GM12878 (cell line): ENCODE data around the gene DCAF15. TPM values are rescaled to one million over a fixed set of nuclear protein-coding genes. Genes with fewer than 3 reads are reported as not detected.

Source experiments
- ATAC-seq: fragments of 200-7000 bp; cut with Tn5 transposase; 3 replicates; pipeline ENCODE4 v1.9.1; 2020; ENCODE audit warnings: mild to moderate bottlenecking, moderate library complexity
- BruUV-seq: library from RNA; stranded (reverse); fragments of 400-500 nt; replicated peaks from 2 replicates; lab custom pipeline; 2021; lab: Mats Ljungman, UMichigan
- CTCF ChIA-PET: fragments of 300-600 bp; sonication (Branson Sonifier 250); formaldehyde crosslinking; extraction: SDS; loops from one replicate; lab custom pipeline; 2021; ENCODE audit warnings: inconsistent platforms; lab: Yijun Ruan, JAX
- POLR2A ChIA-PET: fragments of 350-600 bp; formaldehyde crosslinking; extraction: SDS; loops from one replicate; lab custom pipeline; 2021; ENCODE audit warnings: inconsistent platforms; lab: Charles Lee
- RAD21 ChIA-PET: fragments of 300-600 bp; sonication (Branson Sonifier 250); formaldehyde crosslinking; loops from one replicate; lab custom pipeline; 2023; ENCODE audit warnings: antibody characterized with exemption; ENCODE audit not compliant: unreplicated experiment; lab: Charles Lee
- SMC1A ChIA-PET: fragments of 300-600 bp; sonication (Branson Sonifier 250); formaldehyde crosslinking; loops from one replicate; lab custom pipeline; 2023; ENCODE audit not compliant: unreplicated experiment, uncharacterized antibody; lab: Charles Lee
- DNase-seq: peaks from one replicate; pipeline ENCODE4 v3.0.0-alpha.2; 2011; ENCODE audit warnings: low read depth, low spot score
- FAIRE-seq: peaks from 3 replicates; lab custom pipeline; 2011; peaks lifted over from hg19 to GRCh38; lab: Jason Lieb, UNC
- H2AFZ ChIP-seq: 2 replicates; pipeline ENCODE4 v1.6.0; 2011; ENCODE audit warnings: low read depth, low read length, control low read depth; ENCODE audit not compliant: control insufficient read depth
- H3K27ac ChIP-seq: 2 replicates; pipeline ENCODE4 v1.5.1; 2011; ENCODE audit warnings: control low read depth; ENCODE audit not compliant: control insufficient read depth, insufficient read depth
- H3K27me3 ChIP-seq, 2 experiments: replicated peaks in 1 of 2; 2 replicates each; pipeline versions ENCODE4 v1.6.0 to v1.6.1; 2011; ENCODE audit warnings: low read length in 1 of 2; ENCODE audit not compliant: control insufficient read depth in 2 of 2, insufficient read depth in 2 of 2
- H3K36me3 ChIP-seq, 2 experiments: 2 replicates each; pipeline ENCODE4 v1.5.1; 2011; ENCODE audit warnings: low read length in 1 of 2; ENCODE audit not compliant: control insufficient read depth in 2 of 2, insufficient read depth in 2 of 2
- H3K4me1 ChIP-seq: 2 replicates; pipeline ENCODE4 v1.6.1; 2011; ENCODE audit warnings: mild to moderate bottlenecking, low read length, moderate library complexity, mixed read lengths; ENCODE audit not compliant: control insufficient read depth, insufficient read depth
- H3K4me2 ChIP-seq: 2 replicates; pipeline ENCODE4 v1.6.0; 2011; ENCODE audit warnings: control low read depth; ENCODE audit not compliant: control insufficient read depth, insufficient read depth
- H3K4me3 ChIP-seq: fragments of 200-600 bp; sonication (generic); 2 replicates; pipeline ENCODE4 v1.5.1; 2016
- H3K79me2 ChIP-seq: 2 replicates; pipeline ENCODE4 v1.6.0; 2011; ENCODE audit warnings: low read length; ENCODE audit not compliant: control insufficient read depth, insufficient read depth
- H3K9ac ChIP-seq: 2 replicates; pipeline ENCODE4 v1.8.0; 2011; ENCODE audit warnings: low read length, control low read depth, mixed read lengths; ENCODE audit not compliant: control insufficient read depth, insufficient read depth
- H3K9me3 ChIP-seq: replicated peaks from 3 replicates; pipeline ENCODE4 v1.5.1; 2011; ENCODE audit warnings: mild to moderate bottlenecking, low read length; ENCODE audit not compliant: control insufficient read depth, insufficient read depth
- H4K20me1 ChIP-seq: 2 replicates; pipeline ENCODE4 v1.6.0; 2011; ENCODE audit not compliant: control insufficient read depth, insufficient read depth
- ASH2L ChIP-seq: fragments of 300-600, 200-600 bp; sonication (generic); IDR thresholded peaks from 2 replicates; pipeline ENCODE4 v1.6.1; 2017; ENCODE audit warnings: low read depth, mild to moderate bottlenecking, borderline replicate concordance
- ATF7 ChIP-seq: fragments of 450-650 bp; IDR thresholded peaks from 2 replicates; pipeline ENCODE4 v1.6.1; 2016; ENCODE audit warnings: low read depth, mild to moderate bottlenecking
- CBFB ChIP-seq: IDR thresholded peaks from 2 replicates; pipeline ENCODE4 v1.6.1; 2016; ENCODE audit warnings: antibody characterized with exemption, low read depth
- EZH2 ChIP-seq: IDR thresholded peaks from 2 replicates; pipeline ENCODE4 v1.6.1; 2012; ENCODE audit warnings: low read depth, mild to moderate bottlenecking, control low read depth, inconsistent platforms, low read length, borderline replicate concordance; ENCODE audit not compliant: control insufficient read depth
- FOS ChIP-seq: IDR thresholded peaks from 3 replicates; pipeline ENCODE4 v1.6.1; 2011; ENCODE audit warnings: borderline replicate concordance; ENCODE audit not compliant: insufficient read length; ENCODE audit errors: extremely low read depth
- FOXK2 ChIP-seq: fragments of 450-650 bp; IDR thresholded peaks from 2 replicates; pipeline ENCODE4 v1.6.1; 2017; ENCODE audit warnings: mild to moderate bottlenecking, moderate library complexity
- JUNB ChIP-seq: IDR thresholded peaks from 2 replicates; pipeline ENCODE4 v1.6.1; 2016; ENCODE audit warnings: antibody characterized with exemption, mild to moderate bottlenecking
- MAX ChIP-seq: IDR thresholded peaks from 2 replicates; pipeline ENCODE4 v1.6.1; 2012; ENCODE audit warnings: low read depth, low read length, improper control_type of control experiment
- RBBP5 ChIP-seq: fragments of 200-600 bp; sonication (generic); conservative IDR thresholded peaks from 2 replicates; pipeline ENCODE4 v1.6.1; 2016
- SIN3A ChIP-seq: IDR thresholded peaks from 2 replicates; pipeline ENCODE4 v1.6.1; 2012; ENCODE audit warnings: low read depth, low read length, improper control_type of control experiment
- STAT1 ChIP-seq: fragments of 450-650 bp; conservative IDR thresholded peaks from 2 replicates; pipeline ENCODE4 v1.6.1; 2014; ENCODE audit warnings: antibody characterized with exemption, mild to moderate bottlenecking
- STAT3 ChIP-seq: IDR thresholded peaks from 2 replicates; pipeline ENCODE4 v1.6.1; 2011; ENCODE audit warnings: low read depth, low read length, improper control_type of control experiment
- SUPT20H ChIP-seq: IDR thresholded peaks from 2 replicates; pipeline ENCODE4 v1.6.1; 2011; ENCODE audit warnings: low read depth, mild to moderate bottlenecking, low read length, moderate library complexity, borderline replicate concordance; ENCODE audit not compliant: control insufficient read depth
- WGBS: methylation state at CpG from one replicate; pipeline ENCODE4 v1.1.6; 2016; ENCODE audit warnings: low lambda C conversion rate; ENCODE audit not compliant: insufficient replicate concordance, insufficient coverage; ENCODE audit errors: missing lambda C conversion rate; 5-methylcytosine and 5-hydroxymethylcytosine counted together
- in situ Hi-C: fragments of 300-500 bp; cut with MboI; formaldehyde crosslinking; loops from 9 replicates; pipeline ENCODE4 v1.14.3; 2018; ENCODE audit warnings: mixed read lengths
- intact Hi-C: fragments of 100-400 bp; cut with micrococcal nuclease; formaldehyde crosslinking; loops from one replicate; pipeline ENCODE4 v1.14.2; 2022; ENCODE audit not compliant: unreplicated experiment
- polyA plus RNA-seq, 11 experiments: library from polyadenylated mRNA; depleted of rRNA in 4 of 11; unstranded in 6 of 11; stranded (reverse) in 5 of 11; fragments of >200 nt; fragmentation: Nextera tagmentation in 4 of 11; fragmentation: Illumina TruSeq in 1 of 11; extraction: Ambion mirVana in 4 of 11; extraction: Trizol in 1 of 11; gene quantifications; 1 replicate in 1 of 11; 2 replicates in 10 of 11; pipeline versions ENCODE4 v1.2.1 to v1.2.3, GENCODE V29; 2011 to 2016; ENCODE audit warnings: inconsistent platforms in 2 of 11, missing spikeins in 2 of 11, low read depth in 1 of 11
- total RNA-seq, 4 experiments: library from RNA; depleted of rRNA in 3 of 4; stranded (reverse); fragments of >200 nt in 3 of 4; fragmentation: Illumina TruSeq in 1 of 4; extraction: Trizol in 1 of 4; gene quantifications; 2 replicates each; pipeline versions ENCODE4 v1.2.1 to v1.2.3, GENCODE V29; 2013 to 2021

The DCAF15 gene
- total and polyA plus RNA-seq, 10 of the 15 experiments (the other 5 are each of a cell fraction or from before 2014, with no cell fraction given) = 0.16 to 63.4 (median 26.6) TPM

DNA sequence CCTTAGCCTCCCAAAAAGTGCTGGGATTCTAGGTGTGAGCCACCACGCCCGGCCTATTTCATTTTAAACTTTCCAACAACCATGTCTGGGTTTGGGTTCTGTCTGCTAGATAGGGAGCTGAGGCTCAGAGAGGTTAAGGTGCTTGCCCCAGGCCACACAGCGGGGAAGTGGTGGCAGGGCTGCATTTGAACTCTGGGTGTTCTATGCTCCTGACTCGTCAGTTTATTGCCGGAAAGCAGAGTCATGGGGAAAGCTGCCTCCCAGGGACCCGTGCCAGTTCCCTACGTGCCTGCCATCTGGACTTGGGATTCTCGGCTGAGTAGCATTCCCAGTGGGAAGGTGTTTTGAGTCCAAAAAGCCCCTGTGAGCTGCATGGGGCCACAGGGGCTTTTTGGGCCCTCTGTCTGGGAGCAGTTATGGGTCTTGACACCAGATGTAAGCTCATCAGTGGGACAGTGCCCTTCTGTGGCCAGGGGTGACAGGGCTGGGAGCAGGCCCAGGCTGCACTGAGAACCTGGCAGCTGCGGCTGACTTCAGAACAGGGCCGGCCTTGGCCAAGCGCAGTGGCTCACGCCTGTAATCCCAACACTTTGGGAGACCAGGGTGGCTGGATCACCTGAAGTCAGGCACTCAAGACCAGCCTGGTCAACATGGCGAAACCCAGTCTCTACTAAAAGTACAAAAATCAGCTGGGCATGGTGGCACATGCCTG lies 42.9 kb downstream of the DCAF15 start:
- no peaks in the 10 kb centered on the region for H4K20me1 ChIP-seq
- TF ChIP-seq ATF7 = no peak
- no peak for TF ChIP-seq STAT1
- TF ChIP-seq FOS = no peak
- no peak for TF ChIP-seq JUNB
- no peak for TF ChIP-seq CBFB
- no peak for TF ChIP-seq STAT3
- TF ChIP-seq MAX = no peak
- no peak for TF ChIP-seq RBBP5
- no peak for TF ChIP-seq SUPT20H
- TF ChIP-seq ASH2L = no peak
- no peak for TF ChIP-seq FOXK2
- TF ChIP-seq SIN3A = no peak
- TF ChIP-seq EZH2 = no peak
- H3K9ac ChIP-seq = no peak overlapping the region
- no peak overlapping the region for H3K4me3 ChIP-seq
- H2AFZ ChIP-seq = no peak overlapping the region
- RAD21 ChIA-PET = interaction anchor here (1.1 kb wide), 1 partner anchor 9 kb away, joined by 3 read pairs; no protein-coding TSS in a partner anchor
- CTCF ChIA-PET = interaction anchor here (1.6 kb wide), 1 partner anchor 92 kb away, joined by 5 read pairs; no protein-coding TSS in a partner anchor
- no peak for ATAC-seq
- DNase-seq = no peak
- POLR2A ChIA-PET = interaction anchor here (0.6 kb wide), 1 partner anchor 638 kb away, joined by 3 read pairs; no protein-coding TSS in a partner anchor
- H3K36me3 ChIP-seq = peaks cover 0 to 3% of the 10 kb centered on the region in 2 experiments; a peak in 3 of 4 replicates
- no peaks in the 10 kb centered on the region for H3K79me2 ChIP-seq
- BruUV-seq = no TSS peak
- 90% methylated on average over 13 of the region's 13 CpGs for WGBS
- H3K27ac ChIP-seq = no peak overlapping the region
- H3K27me3 ChIP-seq = no peaks in the 10 kb centered on the region
- FAIRE-seq = no peak
- intact Hi-C loops (no loop called here), in situ Hi-C loops (no loop called here)
- no peak overlapping the region for H3K4me2 ChIP-seq
- SMC1A ChIA-PET = interaction anchor here (0.8 kb wide), 1 partner anchor 9 kb away, joined by 3 read pairs; no protein-coding TSS in a partner anchor
- no peaks in the 10 kb centered on the region for H3K4me1 ChIP-seq
- H3K9me3 ChIP-seq = peaks cover 5% of the 10 kb centered on the region; the same call in 2 of the 3 replicates
